Measurements from ENCODE around the gene PPP1R1C. TPM values are rescaled to one million over a fixed set of nuclear protein-coding genes. Genes with fewer than 3 reads are reported as not detected.
A peak's percentile ranks its signal among the peaks of the same experiment; 100 is the strongest.

Gene PPP1R1C
- total RNA-seq, result 0.40 TPM
- 1 to 10 TPM in 4 of 8 donors, under 1 TPM in 4; 0.64 to 2.7 (median 0.94) TPM for polyA plus RNA-seq (ENCODE audit: insufficient read depth in 1 of 8, insufficient read length in 8 of 8, low replicate concordance in 1 of 8)
- long read RNA-seq, donor 1, result 0 reads
- long read RNA-seq, donor 2, result 0 reads
- long read RNA-seq, donor 3, result 0 reads
- long read RNA-seq, donor 4, result 0 reads
- long read RNA-seq, donor 5, result 0 reads
- long read RNA-seq, donor 6, result 0 reads
- long read RNA-seq, donor 7, result 0 reads
- long read RNA-seq, donor 8, result 0 reads
- long read RNA-seq, donor 9, result 0 reads
- long read RNA-seq, donor 10, partial matches to known transcripts, result 0 of 2 reads
- long read RNA-seq, donor 10, other reads (novel, unspliced or antisense), result 0 of 2 reads
- long read RNA-seq, donor 11, result 0 reads

DNA sequence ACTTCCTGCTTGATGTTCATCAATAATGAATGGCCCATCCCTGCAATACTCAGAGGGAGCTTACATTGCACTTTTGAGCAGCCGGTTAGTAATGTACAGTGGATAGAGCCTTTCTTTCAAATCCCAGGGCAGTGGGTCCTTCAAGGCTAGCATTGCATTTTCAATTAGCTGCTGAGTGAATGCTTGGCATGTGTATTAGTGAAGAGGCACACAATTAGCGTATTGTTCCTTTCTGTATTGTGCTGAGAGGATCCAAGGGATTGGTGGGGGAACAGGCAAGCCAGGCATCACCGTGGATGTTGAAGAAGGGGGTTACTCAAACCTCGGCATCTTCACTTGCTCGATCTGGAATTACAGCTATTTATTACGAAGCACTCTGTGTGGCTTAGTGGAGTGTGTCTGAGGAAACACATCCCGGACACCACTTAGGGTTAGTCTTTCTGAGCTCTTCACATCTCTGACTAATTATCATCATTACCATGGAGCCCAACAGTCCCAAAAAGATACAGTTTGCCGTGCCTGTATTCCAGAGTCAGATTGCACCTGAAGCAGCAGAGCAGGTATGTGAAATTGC is at the start of gene PPP1R1C:
Gene PPP1R1C (plus strand): TSS at position 222 of the 574 bp plus-strand sequence. CDS start 258 bp downstream, at position 480.
- Histone ChIP-seq H3K4me1 (ENCODE audit: control insufficient read depth, insufficient read depth, low read length) (no peaks in the 10 kb centered on the region), H3K36me3 (ENCODE audit: control insufficient read depth, insufficient read depth, low read length) (no peaks in the 10 kb centered on the region), H3K27ac (ENCODE audit: low read length) (peak within 1 kb of the TSS; percentile 15), H3K4me3 (ENCODE audit: low read length) (no peak within 1 kb of the TSS), H3K9me3 (replicated peaks; ENCODE audit: control insufficient read depth, low read depth, low read length) (no peaks in the 10 kb centered on the region), H3K27me3 (ENCODE audit: control insufficient read depth, insufficient read depth, low read length) (no peaks in the 10 kb centered on the region)
- WGBS (ENCODE audit: insufficient coverage), result 100% methylated on average over 1 of the region's 8 CpGs
- no peak for DNase-seq

DNA sequence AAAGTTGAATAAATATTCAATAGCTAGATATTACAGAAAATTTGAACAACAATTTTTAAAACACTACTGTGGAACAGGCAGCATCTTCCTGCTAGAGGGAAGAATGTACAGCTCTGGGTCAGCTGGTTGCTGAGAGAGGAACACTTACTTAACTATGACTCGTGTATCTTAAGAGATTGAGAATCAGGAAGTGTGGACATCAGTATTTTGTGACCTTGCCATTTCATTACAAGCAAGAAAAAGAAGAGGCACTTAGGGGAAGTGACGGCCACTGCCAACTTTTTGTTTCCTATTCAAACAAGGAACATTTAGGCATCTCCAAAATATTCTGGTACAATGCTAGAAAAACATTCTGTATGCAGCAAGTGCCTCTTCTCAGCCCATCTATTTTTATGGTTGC is 48.2 kb upstream of the PPP1R1C start:
- Histone ChIP-seq H3K4me1 (ENCODE audit: control insufficient read depth, insufficient read depth, low read length) (no peaks in the 10 kb centered on the region), H3K36me3 (ENCODE audit: control insufficient read depth, insufficient read depth, low read length) (no peaks in the 10 kb centered on the region), H3K4me3 (ENCODE audit: low read length) (no peak overlapping the region), H3K27ac (ENCODE audit: low read length) (no peak overlapping the region), H3K27me3 (ENCODE audit: control insufficient read depth, insufficient read depth, low read length) (no peaks in the 10 kb centered on the region), H3K9me3 (replicated peaks; ENCODE audit: control insufficient read depth, low read depth, low read length) (no peaks in the 10 kb centered on the region)
- no CpG with 5 or more reads among the region's 2 CpGs for WGBS (ENCODE audit: insufficient coverage)
- DNase-seq, result peak; percentile 67

DNA sequence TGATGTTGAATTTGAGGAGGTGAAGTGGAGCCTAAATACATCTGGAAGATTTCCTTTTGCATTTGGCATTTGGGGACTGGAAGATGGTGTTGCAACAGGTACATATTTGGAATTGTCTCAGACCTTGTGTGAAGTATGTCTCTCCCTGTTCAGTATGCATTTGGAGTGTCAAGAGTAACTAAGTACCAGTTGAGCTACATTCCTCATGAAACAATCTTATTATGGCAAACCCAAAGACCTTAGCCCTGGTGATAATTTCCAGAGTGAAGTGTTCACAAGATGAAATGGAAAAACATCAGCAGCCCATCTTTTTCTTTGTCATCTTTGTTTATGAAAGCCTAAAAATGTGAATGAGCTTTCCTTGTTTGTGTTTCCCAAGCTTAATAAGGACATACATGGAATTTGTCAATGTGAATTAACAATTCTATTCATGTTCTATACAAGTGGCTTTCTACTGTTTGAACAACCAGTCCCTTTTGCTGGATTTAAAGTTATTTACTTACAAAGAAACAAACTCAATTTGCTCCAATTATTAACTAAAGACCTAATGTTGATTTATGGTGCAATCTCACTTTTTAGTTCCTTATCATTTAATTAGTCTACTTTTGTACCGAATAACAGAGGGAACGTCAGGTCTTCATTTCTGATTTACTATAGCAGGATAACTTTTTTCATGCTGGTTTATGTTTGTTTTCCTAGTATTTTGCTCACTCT is 42.1 kb upstream of the PPP1R1C start:
- H3K9me3 ChIP-seq (replicated peaks; ENCODE audit: control insufficient read depth, low read depth, low read length), result no peaks in the 10 kb centered on the region
- H3K4me1 ChIP-seq (ENCODE audit: control insufficient read depth, insufficient read depth, low read length), result no peaks in the 10 kb centered on the region
- DNase-seq, result no peak
- no peak overlapping the region for H3K27ac ChIP-seq (ENCODE audit: low read length)
- WGBS (ENCODE audit: insufficient coverage), result no CpG with 5 or more reads among the region's 2 CpGs
- no peaks in the 10 kb centered on the region for H3K36me3 ChIP-seq (ENCODE audit: control insufficient read depth, insufficient read depth, low read length)
- H3K27me3 ChIP-seq (ENCODE audit: control insufficient read depth, insufficient read depth, low read length), result no peaks in the 10 kb centered on the region
- H3K4me3 ChIP-seq (ENCODE audit: low read length), result no peak overlapping the region

DNA sequence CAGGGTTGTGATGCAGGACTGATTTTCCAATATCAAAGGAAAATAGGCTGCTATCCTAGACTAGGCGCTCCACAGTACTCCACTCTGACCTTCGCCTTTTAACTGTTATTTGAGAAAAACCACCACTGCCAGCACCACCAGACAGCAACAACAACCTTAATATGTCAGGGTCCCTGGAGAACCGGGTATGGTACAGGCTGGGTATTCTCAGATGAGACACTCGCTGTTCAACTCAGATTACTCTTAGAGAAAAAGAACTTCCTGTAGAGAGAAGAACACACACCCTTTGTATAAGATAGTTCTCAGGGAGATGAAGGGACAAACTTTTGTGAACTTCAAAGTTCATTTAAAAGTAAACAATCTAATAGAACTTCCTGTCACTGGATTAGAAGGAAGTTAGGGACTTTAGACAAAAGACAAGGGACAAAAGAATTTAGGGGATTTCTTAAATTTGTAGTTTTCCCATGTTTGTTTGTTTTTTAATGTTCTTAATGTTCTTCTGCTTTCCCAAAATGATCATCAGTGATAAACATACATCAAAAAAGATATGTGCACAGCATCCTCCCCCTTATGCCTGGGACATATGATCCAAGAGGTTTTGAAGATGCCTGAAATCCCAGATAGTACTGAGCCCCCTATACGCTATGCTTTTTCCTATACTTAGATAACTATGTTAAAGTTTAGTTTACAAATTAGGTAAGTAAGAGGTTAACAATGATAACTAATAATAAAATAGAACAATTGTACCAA is 41.3 kb upstream of the PPP1R1C start:
- Histone ChIP-seq H3K27me3 (ENCODE audit: control insufficient read depth, insufficient read depth, low read length) (no peaks in the 10 kb centered on the region), H3K4me1 (ENCODE audit: control insufficient read depth, insufficient read depth, low read length) (no peaks in the 10 kb centered on the region), H3K9me3 (replicated peaks; ENCODE audit: control insufficient read depth, low read depth, low read length) (no peaks in the 10 kb centered on the region), H3K36me3 (ENCODE audit: control insufficient read depth, insufficient read depth, low read length) (no peaks in the 10 kb centered on the region), H3K4me3 (ENCODE audit: low read length) (no peak overlapping the region), H3K27ac (ENCODE audit: low read length) (no peak overlapping the region)
- no peak for DNase-seq
- WGBS (ENCODE audit: insufficient coverage), result 100% methylated on average over 2 of the region's 5 CpGs

DNA sequence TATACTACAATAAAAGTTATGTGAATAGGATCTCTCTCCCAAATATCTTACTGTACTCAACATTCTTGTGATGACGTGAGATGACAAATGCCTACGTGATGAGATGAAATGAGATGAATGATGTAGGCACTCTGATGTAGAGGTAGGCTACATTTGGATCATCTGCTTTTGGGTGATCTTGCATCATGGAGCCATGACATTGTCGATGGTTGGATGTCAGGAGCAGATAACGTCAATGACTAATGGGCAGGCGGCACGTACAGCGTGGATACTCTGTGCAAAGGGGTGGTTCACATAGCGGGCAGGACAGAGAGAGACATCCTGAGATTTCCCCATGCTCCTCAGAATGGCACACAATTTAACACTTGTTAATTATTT is 40.8 kb upstream of the PPP1R1C start:
- no peaks in the 10 kb centered on the region for H3K4me1 ChIP-seq (ENCODE audit: control insufficient read depth, insufficient read depth, low read length)
- no peak for DNase-seq
- WGBS (ENCODE audit: insufficient coverage), result no CpG with 5 or more reads among the region's 8 CpGs
- no peaks in the 10 kb centered on the region for H3K9me3 ChIP-seq (replicated peaks; ENCODE audit: control insufficient read depth, low read depth, low read length)
- H3K36me3 ChIP-seq (ENCODE audit: control insufficient read depth, insufficient read depth, low read length), result no peaks in the 10 kb centered on the region
- H3K27me3 ChIP-seq (ENCODE audit: control insufficient read depth, insufficient read depth, low read length), result no peaks in the 10 kb centered on the region
- no peak overlapping the region for H3K27ac ChIP-seq (ENCODE audit: low read length)
- H3K4me3 ChIP-seq (ENCODE audit: low read length), result no peak overlapping the region

GRCh38 chr2:181946444-181947127 is 39.1 kb upstream of the PPP1R1C start:
- no CpG with 5 or more reads among the region's 1 CpG for WGBS (ENCODE audit: insufficient coverage)
- no peaks in the 10 kb centered on the region for H3K36me3 ChIP-seq (ENCODE audit: control insufficient read depth, insufficient read depth, low read length)
- no peaks in the 10 kb centered on the region for H3K9me3 ChIP-seq (replicated peaks; ENCODE audit: control insufficient read depth, low read depth, low read length)
- no peak overlapping the region for H3K27ac ChIP-seq (ENCODE audit: low read length)
- no peaks in the 10 kb centered on the region for H3K4me1 ChIP-seq (ENCODE audit: control insufficient read depth, insufficient read depth, low read length)
- no peaks in the 10 kb centered on the region for H3K27me3 ChIP-seq (ENCODE audit: control insufficient read depth, insufficient read depth, low read length)
- DNase-seq, result no peak
- no peak overlapping the region for H3K4me3 ChIP-seq (ENCODE audit: low read length)

DNA sequence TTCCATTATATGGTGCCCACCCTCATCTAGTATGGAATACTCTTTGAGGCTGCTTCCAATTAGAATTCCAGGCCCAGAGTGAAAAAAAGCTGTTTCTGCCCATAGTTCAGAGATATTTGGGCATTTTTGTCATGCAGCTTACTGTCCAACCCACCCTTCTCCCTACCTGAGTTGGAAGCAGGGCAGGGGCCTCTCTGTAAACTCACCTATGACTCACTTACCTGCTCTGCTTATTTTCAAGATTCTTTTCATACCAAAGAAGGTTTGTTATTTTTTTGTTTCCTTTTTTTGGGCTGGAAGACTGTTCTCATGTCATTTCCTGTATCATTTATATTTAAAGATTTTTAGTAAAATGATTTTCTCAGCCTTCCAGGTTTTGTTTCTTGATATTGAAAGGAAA is 38.4 kb upstream of the PPP1R1C start:
- Histone ChIP-seq H3K4me3 (ENCODE audit: low read length) (no peak overlapping the region), H3K27me3 (ENCODE audit: control insufficient read depth, insufficient read depth, low read length) (no peaks in the 10 kb centered on the region), H3K9me3 (replicated peaks; ENCODE audit: control insufficient read depth, low read depth, low read length) (no peaks in the 10 kb centered on the region), H3K27ac (ENCODE audit: low read length) (no peak overlapping the region), H3K4me1 (ENCODE audit: control insufficient read depth, insufficient read depth, low read length) (no peaks in the 10 kb centered on the region), H3K36me3 (ENCODE audit: control insufficient read depth, insufficient read depth, low read length) (no peaks in the 10 kb centered on the region)
- DNase-seq, result no peak

DNA sequence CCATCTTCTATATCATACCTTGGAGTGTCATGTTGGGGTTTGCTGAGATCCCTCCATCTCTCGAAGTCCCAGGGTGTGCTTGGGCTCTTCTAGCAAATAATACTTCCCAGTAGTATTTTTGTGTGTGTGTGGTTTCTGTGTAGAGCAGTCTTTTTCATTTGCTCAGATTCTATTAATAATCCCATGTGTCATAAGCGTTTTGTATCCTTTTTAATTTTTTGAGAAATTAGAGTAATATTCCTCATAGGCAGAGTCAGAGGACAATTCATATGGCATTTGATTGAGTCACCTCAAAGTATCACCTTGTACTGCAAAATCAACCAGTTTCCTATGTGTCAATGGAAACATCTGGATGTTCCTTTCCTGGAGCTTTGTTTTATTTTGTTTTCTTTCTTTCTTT is 37.4 kb upstream of the PPP1R1C start:
- Histone ChIP-seq H3K4me3 (ENCODE audit: low read length) (no peak overlapping the region), H3K36me3 (ENCODE audit: control insufficient read depth, insufficient read depth, low read length) (no peaks in the 10 kb centered on the region), H3K9me3 (replicated peaks; ENCODE audit: control insufficient read depth, low read depth, low read length) (no peaks in the 10 kb centered on the region), H3K27ac (ENCODE audit: low read length) (no peak overlapping the region), H3K27me3 (ENCODE audit: control insufficient read depth, insufficient read depth, low read length) (no peaks in the 10 kb centered on the region), H3K4me1 (ENCODE audit: control insufficient read depth, insufficient read depth, low read length) (no peaks in the 10 kb centered on the region)
- DNase-seq, result no peak
- no CpG with 5 or more reads among the region's 2 CpGs for WGBS (ENCODE audit: insufficient coverage)

DNA sequence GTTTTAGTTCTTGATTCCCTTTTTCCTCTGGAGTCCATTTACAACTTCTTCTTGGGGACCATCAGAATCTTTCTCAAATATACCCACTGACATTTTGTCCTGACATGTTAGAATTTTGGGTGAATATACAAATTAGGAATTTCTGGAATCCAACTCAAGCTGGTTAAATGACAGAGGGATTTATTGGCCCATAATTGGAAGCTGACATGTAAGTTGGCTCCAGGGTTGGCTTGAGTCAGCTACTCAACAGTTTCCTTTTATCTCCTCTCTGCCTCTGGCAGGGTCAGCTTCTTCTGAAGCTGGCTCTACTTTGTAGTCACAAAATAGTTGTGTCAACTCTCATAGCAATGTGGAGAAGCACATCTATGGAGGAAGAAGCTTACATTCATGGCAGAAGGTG is 36.6 kb upstream of the PPP1R1C start:
- Histone ChIP-seq H3K4me1 (ENCODE audit: control insufficient read depth, insufficient read depth, low read length) (no peaks in the 10 kb centered on the region), H3K4me3 (ENCODE audit: low read length) (no peak overlapping the region), H3K9me3 (replicated peaks; ENCODE audit: control insufficient read depth, low read depth, low read length) (no peaks in the 10 kb centered on the region), H3K36me3 (ENCODE audit: control insufficient read depth, insufficient read depth, low read length) (no peaks in the 10 kb centered on the region), H3K27ac (ENCODE audit: low read length) (no peak overlapping the region), H3K27me3 (ENCODE audit: control insufficient read depth, insufficient read depth, low read length) (no peaks in the 10 kb centered on the region)
- no peak for DNase-seq
